ENCODE results near the gene C3orf80. TPM values are rescaled to one million over a fixed set of nuclear protein-coding genes. Genes with fewer than 3 reads are reported as not detected.
"Not testable (repeated sequence)": the region's sequence is repeated elsewhere in the genome, so short reads cannot be mapped to it uniquely, and the experiment has no call there.

C3orf80 gene
- polyA plus RNA-seq, 1 donor (not counting 4 experiments of a cell fraction or from before 2014, with no cell fraction given) = not detected

GRCh38 chr3:160200353-160200752 is 24.9 kb upstream of the C3orf80 start:
- H2AFZ ChIP-seq (ENCODE audit: control insufficient read depth, low read length) = no peak overlapping the region
- DNase-seq (ENCODE audit: low read depth, low spot score) = no peak
- H3K9me3 ChIP-seq (ENCODE audit: control insufficient read depth, low read depth, low read length) = no peaks in the 10 kb centered on the region
- dilution Hi-C loops (cut with MboI; ENCODE audit: extremely low pct_ligation_motif_present, low sequenced_read_pairs) = no loop called here
- no peaks in the 10 kb centered on the region for H3K27me3 ChIP-seq (ENCODE audit: control insufficient read depth, extremely low read depth, insufficient read depth, low read length)
- H3K9ac ChIP-seq (ENCODE audit: control insufficient read depth, extremely low read depth, insufficient read depth, low read length) = no peak overlapping the region
- H3K4me1 ChIP-seq (ENCODE audit: control insufficient read depth, extremely low read depth, insufficient read depth, low read length) = no peaks in the 10 kb centered on the region
- H3K79me2 ChIP-seq (ENCODE audit: control insufficient read depth, insufficient read depth, low read length) = no peaks in the 10 kb centered on the region
- no peak overlapping the region for H3K4me3 ChIP-seq (ENCODE audit: control insufficient read depth in 2 of 3, extremely low read depth in 1 of 3, insufficient read depth in 2 of 3, low read depth in 1 of 3, low read length in 3 of 3)
- no peaks in the 10 kb centered on the region for H3K9me1 ChIP-seq (ENCODE audit: control insufficient read depth, extremely low read depth, insufficient read depth, low read length)
- TF ChIP-seq EZH2 (IDR thresholded peaks at IDR 0.05; ENCODE audit: low read length) = no peak
- TF ChIP-seq, protein P1, sequence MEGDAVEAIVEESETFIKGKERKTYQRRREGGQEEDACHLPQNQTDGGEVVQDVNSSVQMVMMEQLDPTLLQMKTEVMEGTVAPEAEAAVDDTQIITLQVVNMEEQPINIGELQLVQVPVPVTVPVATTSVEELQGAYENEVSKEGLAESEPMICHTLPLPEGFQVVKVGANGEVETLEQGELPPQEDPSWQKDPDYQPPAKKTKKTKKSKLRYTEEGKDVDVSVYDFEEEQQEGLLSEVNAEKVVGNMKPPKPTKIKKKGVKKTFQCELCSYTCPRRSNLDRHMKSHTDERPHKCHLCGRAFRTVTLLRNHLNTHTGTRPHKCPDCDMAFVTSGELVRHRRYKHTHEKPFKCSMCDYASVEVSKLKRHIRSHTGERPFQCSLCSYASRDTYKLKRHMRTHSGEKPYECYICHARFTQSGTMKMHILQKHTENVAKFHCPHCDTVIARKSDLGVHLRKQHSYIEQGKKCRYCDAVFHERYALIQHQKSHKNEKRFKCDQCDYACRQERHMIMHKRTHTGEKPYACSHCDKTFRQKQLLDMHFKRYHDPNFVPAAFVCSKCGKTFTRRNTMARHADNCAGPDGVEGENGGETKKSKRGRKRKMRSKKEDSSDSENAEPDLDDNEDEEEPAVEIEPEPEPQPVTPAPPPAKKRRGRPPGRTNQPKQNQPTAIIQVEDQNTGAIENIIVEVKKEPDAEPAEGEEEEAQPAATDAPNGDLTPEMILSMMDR (optimal IDR thresholded peaks at IDR 0.05 in 1 of 3, IDR thresholded peaks at IDR 0.05 in 1 of 3, conservative IDR thresholded peaks at IDR 0.05 in 1 of 3; ENCODE audit: extremely low read depth in 1 of 3, insufficient read depth in 2 of 3, low read length in 3 of 3) = no peak
- H3K27ac ChIP-seq (ENCODE audit: control insufficient read depth, insufficient read depth, low read length) = no peak overlapping the region
- no peaks in the 10 kb centered on the region for H4K20me1 ChIP-seq (ENCODE audit: control insufficient read depth, extremely low read depth, insufficient read depth, low read length)
- no peak overlapping the region for H3K4me2 ChIP-seq (ENCODE audit: control insufficient read depth, extremely low read depth, insufficient read depth, low read depth, low read length)
- H3K36me3 ChIP-seq (ENCODE audit: control insufficient read depth in 2 of 2, extremely low read depth in 1 of 2, insufficient read depth in 2 of 2, low read length in 2 of 2) = no peaks in the 10 kb centered on the region
- FAIRE-seq = no peak

DNA sequence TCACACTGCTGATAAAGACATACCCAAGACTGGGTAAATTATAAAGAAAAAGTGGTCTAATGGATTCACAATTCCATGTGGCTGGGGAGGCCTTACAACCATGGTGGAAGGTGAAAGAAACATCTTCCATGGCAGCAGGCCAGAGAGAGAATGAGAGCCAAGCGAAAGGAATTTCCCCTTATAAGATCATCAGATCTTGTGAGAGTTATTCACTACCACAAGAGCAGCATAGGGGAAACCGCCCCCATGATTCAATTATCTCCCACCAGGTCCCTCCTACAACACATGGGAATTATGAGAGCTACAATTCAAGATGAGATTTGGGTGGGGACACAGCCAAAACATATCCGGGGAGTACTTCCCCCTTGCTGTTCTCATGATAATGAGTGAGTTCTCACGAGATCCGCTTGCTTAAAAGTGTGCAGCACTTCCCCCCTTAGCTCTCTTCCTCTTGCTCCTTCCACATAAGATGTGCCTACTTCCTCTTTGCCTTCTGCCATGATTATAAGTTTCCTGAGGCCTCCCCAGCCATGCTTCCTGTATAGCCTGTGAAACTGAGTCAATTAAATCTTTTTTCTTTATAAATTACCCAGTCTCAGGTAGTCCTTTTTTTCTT is 20.7 kb upstream of the C3orf80 start:
- H3K4me2 ChIP-seq (ENCODE audit: control insufficient read depth, extremely low read depth, insufficient read depth, low read depth, low read length); FAIRE-seq; DNase-seq (ENCODE audit: low read depth, low spot score); dilution Hi-C loops (cut with MboI; ENCODE audit: extremely low pct_ligation_motif_present, low sequenced_read_pairs); H3K27me3 ChIP-seq (ENCODE audit: control insufficient read depth, extremely low read depth, insufficient read depth, low read length); H3K36me3 ChIP-seq (ENCODE audit: control insufficient read depth in 2 of 2, extremely low read depth in 1 of 2, insufficient read depth in 2 of 2, low read length in 2 of 2); H3K9ac ChIP-seq (ENCODE audit: control insufficient read depth, extremely low read depth, insufficient read depth, low read length); H3K4me3 ChIP-seq (ENCODE audit: control insufficient read depth in 2 of 3, extremely low read depth in 1 of 3, insufficient read depth in 2 of 3, low read depth in 1 of 3, low read length in 3 of 3); H3K79me2 ChIP-seq (ENCODE audit: control insufficient read depth, insufficient read depth, low read length); H3K9me3 ChIP-seq (ENCODE audit: control insufficient read depth, low read depth, low read length); H3K9me1 ChIP-seq (ENCODE audit: control insufficient read depth, extremely low read depth, insufficient read depth, low read length); H2AFZ ChIP-seq (ENCODE audit: control insufficient read depth, low read length); H4K20me1 ChIP-seq (ENCODE audit: control insufficient read depth, extremely low read depth, insufficient read depth, low read length); H3K27ac ChIP-seq (ENCODE audit: control insufficient read depth, insufficient read depth, low read length); H3K4me1 ChIP-seq (ENCODE audit: control insufficient read depth, extremely low read depth, insufficient read depth, low read length): not testable (repeated sequence)

DNA sequence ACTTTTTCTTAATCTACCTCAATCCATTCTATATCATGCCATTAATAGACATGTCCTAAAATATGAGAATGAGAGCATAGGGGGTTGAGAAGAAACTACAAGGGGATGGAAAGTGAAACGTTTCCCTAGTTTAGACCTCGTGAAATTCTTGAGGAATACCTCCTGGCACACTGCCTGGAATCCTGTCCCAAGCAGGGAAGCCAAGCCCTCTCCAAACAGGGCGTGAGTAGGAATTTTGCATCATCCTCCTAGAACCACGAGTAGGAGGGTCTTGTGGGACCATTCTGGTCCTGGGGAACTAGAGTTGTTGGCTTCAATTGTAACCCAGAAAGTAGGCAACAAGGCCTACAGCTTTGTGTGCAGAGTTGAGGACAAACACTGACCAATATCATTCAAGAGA is 19.6 kb upstream of the C3orf80 start:
- no peaks in the 10 kb centered on the region for H4K20me1 ChIP-seq (ENCODE audit: control insufficient read depth, extremely low read depth, insufficient read depth, low read length)
- no peaks in the 10 kb centered on the region for H3K9me3 ChIP-seq (ENCODE audit: control insufficient read depth, low read depth, low read length)
- FAIRE-seq = no peak
- no peaks in the 10 kb centered on the region for H3K9me1 ChIP-seq (ENCODE audit: control insufficient read depth, extremely low read depth, insufficient read depth, low read length)
- no peak for DNase-seq (ENCODE audit: low read depth, low spot score)
- no peaks in the 10 kb centered on the region for H3K27me3 ChIP-seq (ENCODE audit: control insufficient read depth, extremely low read depth, insufficient read depth, low read length)
- no peak overlapping the region for H2AFZ ChIP-seq (ENCODE audit: control insufficient read depth, low read length)
- H3K4me3 ChIP-seq (ENCODE audit: control insufficient read depth in 2 of 3, extremely low read depth in 1 of 3, insufficient read depth in 2 of 3, low read depth in 1 of 3, low read length in 3 of 3) = no peak overlapping the region
- no peak overlapping the region for H3K27ac ChIP-seq (ENCODE audit: control insufficient read depth, insufficient read depth, low read length)
- H3K79me2 ChIP-seq (ENCODE audit: control insufficient read depth, insufficient read depth, low read length) = no peaks in the 10 kb centered on the region
- H3K4me1 ChIP-seq (ENCODE audit: control insufficient read depth, extremely low read depth, insufficient read depth, low read length) = no peaks in the 10 kb centered on the region
- H3K36me3 ChIP-seq (ENCODE audit: control insufficient read depth in 2 of 2, extremely low read depth in 1 of 2, insufficient read depth in 2 of 2, low read length in 2 of 2) = no peaks in the 10 kb centered on the region
- no peak for TF ChIP-seq EZH2 (IDR thresholded peaks at IDR 0.05; ENCODE audit: low read length)
- TF ChIP-seq, protein P1 (optimal IDR thresholded peaks at IDR 0.05 in 1 of 3, IDR thresholded peaks at IDR 0.05 in 1 of 3, conservative IDR thresholded peaks at IDR 0.05 in 1 of 3; ENCODE audit: extremely low read depth in 1 of 3, insufficient read depth in 2 of 3, low read length in 3 of 3) = no peak
- H3K9ac ChIP-seq (ENCODE audit: control insufficient read depth, extremely low read depth, insufficient read depth, low read length) = no peak overlapping the region
- dilution Hi-C loops (cut with MboI; ENCODE audit: extremely low pct_ligation_motif_present, low sequenced_read_pairs) = no loop called here
- H3K4me2 ChIP-seq (ENCODE audit: control insufficient read depth, extremely low read depth, insufficient read depth, low read depth, low read length) = no peak overlapping the region
